ENCODE data around the gene KLHL7. TPM values are rescaled to one million over a fixed set of nuclear protein-coding genes. Genes with fewer than 3 reads are reported as not detected.

Gene KLHL7
- total RNA-seq, 1 experiment from 2014 or later = 46.3 TPM

DNA sequence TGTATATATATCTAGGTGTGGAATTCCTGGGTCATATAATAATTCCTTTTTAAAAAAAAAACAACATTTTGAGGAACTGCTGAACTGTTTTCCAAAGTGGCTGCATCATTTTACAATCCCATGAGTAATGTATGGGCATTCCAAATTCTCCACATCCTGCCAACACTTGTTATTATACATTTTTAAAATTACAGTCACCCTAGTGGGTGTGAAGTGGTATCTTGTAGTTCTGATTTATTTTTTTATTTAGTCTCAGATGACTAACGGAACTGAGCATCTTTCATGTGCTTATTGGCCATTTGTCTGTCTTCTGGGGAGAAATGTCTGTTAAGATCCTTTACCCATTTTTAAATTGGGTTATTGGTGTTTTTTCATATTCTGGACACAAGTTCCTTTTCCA is 12.0 kb upstream of the KLHL7 start:
- Histone ChIP-seq H3K4me1 (replicated peaks; ENCODE audit: insufficient read depth) (no peaks in the 10 kb centered on the region), H4K20me1 (ENCODE audit: insufficient read depth) (no peaks in the 10 kb centered on the region), H2AFZ (no peak overlapping the region; the same call in 1 of the 2 replicates), H3K79me2 (ENCODE audit: low read depth) (no peaks in the 10 kb centered on the region), H3K27ac (no peak overlapping the region), H3K4me2 (no peak overlapping the region), H3K36me3 (ENCODE audit: low read depth) (no peaks in the 10 kb centered on the region), H3K9me3 (ENCODE audit: insufficient read depth, low read depth) (peaks cover 3% of the 10 kb centered on the region), H3K4me3 (no peak overlapping the region), H3K27me3 (ENCODE audit: insufficient read depth, low read depth) (no peaks in the 10 kb centered on the region), H3F3A (ENCODE audit: insufficient read depth, low read depth) (no peaks in the 10 kb centered on the region), H3K9me2 (ENCODE audit: insufficient read depth) (no peaks in the 10 kb centered on the region)
- TF ChIP-seq, protein P1, sequence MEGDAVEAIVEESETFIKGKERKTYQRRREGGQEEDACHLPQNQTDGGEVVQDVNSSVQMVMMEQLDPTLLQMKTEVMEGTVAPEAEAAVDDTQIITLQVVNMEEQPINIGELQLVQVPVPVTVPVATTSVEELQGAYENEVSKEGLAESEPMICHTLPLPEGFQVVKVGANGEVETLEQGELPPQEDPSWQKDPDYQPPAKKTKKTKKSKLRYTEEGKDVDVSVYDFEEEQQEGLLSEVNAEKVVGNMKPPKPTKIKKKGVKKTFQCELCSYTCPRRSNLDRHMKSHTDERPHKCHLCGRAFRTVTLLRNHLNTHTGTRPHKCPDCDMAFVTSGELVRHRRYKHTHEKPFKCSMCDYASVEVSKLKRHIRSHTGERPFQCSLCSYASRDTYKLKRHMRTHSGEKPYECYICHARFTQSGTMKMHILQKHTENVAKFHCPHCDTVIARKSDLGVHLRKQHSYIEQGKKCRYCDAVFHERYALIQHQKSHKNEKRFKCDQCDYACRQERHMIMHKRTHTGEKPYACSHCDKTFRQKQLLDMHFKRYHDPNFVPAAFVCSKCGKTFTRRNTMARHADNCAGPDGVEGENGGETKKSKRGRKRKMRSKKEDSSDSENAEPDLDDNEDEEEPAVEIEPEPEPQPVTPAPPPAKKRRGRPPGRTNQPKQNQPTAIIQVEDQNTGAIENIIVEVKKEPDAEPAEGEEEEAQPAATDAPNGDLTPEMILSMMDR (conservative IDR thresholded peaks at IDR 0.05) = no peak
- TF ChIP-seq EZH2 (IDR thresholded peaks at IDR 0.05; ENCODE audit: low read depth) = no peak
- POLR2A ChIA-PET (ENCODE audit: unreplicated experiment) = no interaction called here
- DNase-seq = no peak
- intact Hi-C loops (cut with micrococcal nuclease; ENCODE audit: unreplicated experiment) = no loop called here
- CTCF ChIA-PET = no interaction called here
- BruUV-seq (replicated peaks) = no TSS peak

DNA sequence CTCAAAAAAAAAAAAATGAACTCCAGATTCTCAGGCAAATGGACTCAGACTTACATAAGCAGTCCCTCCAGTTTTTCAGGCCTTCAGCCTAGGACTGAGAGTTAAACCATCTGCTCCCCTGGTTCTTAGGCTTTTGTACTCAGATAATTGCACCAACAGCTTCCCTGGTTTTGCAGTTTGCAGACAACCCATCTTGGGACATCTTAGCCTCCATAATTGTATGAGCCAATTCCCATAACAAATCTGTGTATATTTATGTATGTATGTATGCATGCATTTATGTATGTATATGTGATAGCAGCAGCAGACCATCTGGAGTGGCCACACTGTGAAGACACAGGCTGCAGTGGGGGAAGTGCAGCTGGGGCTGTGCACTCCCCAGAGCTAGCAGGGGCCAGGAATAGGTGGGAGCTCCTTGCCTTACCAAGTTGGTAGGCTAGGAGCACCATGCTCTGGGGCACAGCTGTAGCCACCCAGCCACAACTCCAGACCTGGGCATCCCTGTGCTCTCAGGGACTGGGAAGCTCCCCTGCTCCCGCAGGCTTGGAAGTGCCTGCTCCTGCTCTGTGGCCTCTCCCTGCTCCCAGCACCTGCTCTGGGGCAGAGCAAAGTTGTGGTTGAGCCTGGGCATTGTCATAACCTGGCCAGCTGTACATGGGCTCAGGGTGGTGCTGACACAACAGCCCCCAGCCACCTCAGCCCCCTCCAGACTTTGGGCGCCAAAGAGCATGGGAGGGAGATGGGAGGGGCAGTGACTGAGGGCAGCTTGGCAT is 8.9 kb upstream of the KLHL7 start:
- BruUV-seq (replicated peaks) = no TSS peak
- no peak for DNase-seq
- no peaks in the 10 kb centered on the region for H3K9me2 ChIP-seq (ENCODE audit: insufficient read depth)
- TF ChIP-seq, protein P1 (conservative IDR thresholded peaks at IDR 0.05) = no peak
- no peak for TF ChIP-seq EZH2 (IDR thresholded peaks at IDR 0.05; ENCODE audit: low read depth)
- intact Hi-C loops (cut with micrococcal nuclease; ENCODE audit: unreplicated experiment) = no loop called here
- no peak overlapping the region for H3K4me3 ChIP-seq
- H3K9me3 ChIP-seq (ENCODE audit: insufficient read depth, low read depth) = peaks cover 3% of the 10 kb centered on the region
- CTCF ChIA-PET = interaction anchor here (0.6 kb wide), 1 partner anchor 11 kb away, joined by 5 read pairs; no protein-coding TSS in a partner anchor
- no peaks in the 10 kb centered on the region for H3K27me3 ChIP-seq (ENCODE audit: insufficient read depth, low read depth)
- no peaks in the 10 kb centered on the region for H4K20me1 ChIP-seq (ENCODE audit: insufficient read depth)
- no peaks in the 10 kb centered on the region for H3F3A ChIP-seq (ENCODE audit: insufficient read depth, low read depth)
- no peak overlapping the region for H3K4me2 ChIP-seq
- H2AFZ ChIP-seq = no peak overlapping the region
- H3K4me1 ChIP-seq (replicated peaks; ENCODE audit: insufficient read depth) = no peaks in the 10 kb centered on the region
- H3K27ac ChIP-seq = no peak overlapping the region
- no peaks in the 10 kb centered on the region for H3K36me3 ChIP-seq (ENCODE audit: low read depth)
- H3K79me2 ChIP-seq (ENCODE audit: low read depth) = no peaks in the 10 kb centered on the region
- POLR2A ChIA-PET (ENCODE audit: unreplicated experiment) = interaction anchor here (0.5 to 0.6 kb wide), 2 partner anchors 20 to 110 kb away, joined by 3 to 5 read pairs; no protein-coding TSS in a partner anchor

DNA sequence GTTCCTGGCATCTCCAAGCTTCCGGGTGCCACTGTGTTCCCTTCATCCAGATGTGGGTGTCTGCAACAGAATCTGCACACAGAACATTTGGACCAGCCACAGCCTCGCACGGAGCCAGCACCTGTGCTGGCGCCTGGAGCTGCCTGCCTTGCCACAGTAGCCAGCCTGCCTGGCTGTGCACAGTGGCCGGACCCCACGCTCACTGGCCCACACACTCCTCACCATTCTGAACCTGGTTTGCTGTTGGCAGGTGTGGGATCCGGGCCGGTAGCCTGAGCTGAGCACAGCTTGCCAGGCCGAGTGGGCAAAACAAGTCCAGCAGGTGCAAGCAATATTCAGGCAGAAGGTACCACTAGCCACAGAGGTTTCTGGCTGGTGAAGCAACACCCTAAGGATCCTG is 7.6 kb upstream of the KLHL7 start:
- peaks cover 3% of the 10 kb centered on the region for H3K9me3 ChIP-seq (ENCODE audit: insufficient read depth, low read depth)
- H4K20me1 ChIP-seq (ENCODE audit: insufficient read depth) = no peaks in the 10 kb centered on the region
- H3K27me3 ChIP-seq (ENCODE audit: insufficient read depth, low read depth) = no peaks in the 10 kb centered on the region
- no peaks in the 10 kb centered on the region for H3K36me3 ChIP-seq (ENCODE audit: low read depth)
- H3K27ac ChIP-seq = no peak overlapping the region
- intact Hi-C loops (cut with micrococcal nuclease; ENCODE audit: unreplicated experiment) = no loop called here
- H3K4me3 ChIP-seq = no peak overlapping the region
- ChIA-PET CTCF (no interaction called here), POLR2A (ENCODE audit: unreplicated experiment) (no interaction called here)
- BruUV-seq (replicated peaks) = no TSS peak
- no peak for TF ChIP-seq EZH2 (IDR thresholded peaks at IDR 0.05; ENCODE audit: low read depth)
- TF ChIP-seq, protein P1 (conservative IDR thresholded peaks at IDR 0.05) = no peak
- DNase-seq = no peak
- H3F3A ChIP-seq (ENCODE audit: insufficient read depth, low read depth) = no peaks in the 10 kb centered on the region
- H3K9me2 ChIP-seq (ENCODE audit: insufficient read depth) = no peaks in the 10 kb centered on the region
- H3K4me1 ChIP-seq (replicated peaks; ENCODE audit: insufficient read depth) = no peaks in the 10 kb centered on the region
- H3K4me2 ChIP-seq = no peak overlapping the region
- no peak overlapping the region for H2AFZ ChIP-seq
- H3K79me2 ChIP-seq (ENCODE audit: low read depth) = no peaks in the 10 kb centered on the region
